Activated CD8-positive, alpha-beta T cell treated with anti-CD3 and anti-CD28 coated beads for 36 hours (primary cell): Measurements from ENCODE around the gene PLEKHF1. TPM values are rescaled to one million over a fixed set of nuclear protein-coding genes. Genes with fewer than 3 reads are reported as not detected.
A peak's percentile ranks its signal among the peaks of the same experiment; 100 is the strongest.
"Not testable (repeated sequence)": the region's sequence is repeated elsewhere in the genome, so short reads cannot be mapped to it uniquely, and the experiment has no call there.

Experiments
- ATAC-seq: fragments of 200-7000 bp; cut with Tn5 transposase; one replicate; pipeline ENCODE4 v1.10.0; 2021; ENCODE audit warnings: mild to moderate bottlenecking, moderate library complexity
- CTCF ChIA-PET: fragments of 350-600 bp; sonication (Branson Sonifier 250); formaldehyde crosslinking; loops from one replicate; lab custom pipeline; 2021; ENCODE audit warnings: antibody characterized with exemption; lab: Charles Lee
- POLR2A ChIA-PET: fragments of 350-600 bp; sonication (Branson Sonifier 250); formaldehyde crosslinking; loops from one replicate; lab custom pipeline; 2021; ENCODE audit warnings: antibody characterized with exemption; lab: Charles Lee
- DNase-seq: peaks from one replicate; pipeline ENCODE4 v3.0.0-alpha.2; 2020
- H3K27ac Mint-ChIP-seq: one replicate; pipeline ENCODE4 v1.8.0; 2021; ENCODE audit warnings: mild to moderate bottlenecking, mixed read lengths
- H3K27me3 Mint-ChIP-seq: one replicate; pipeline ENCODE4 v1.8.0; 2021; ENCODE audit warnings: mixed read lengths
- H3K36me3 Mint-ChIP-seq: one replicate; pipeline ENCODE4 v1.8.0; 2021; ENCODE audit warnings: low read depth, mixed read lengths
- H3K4me1 Mint-ChIP-seq: one replicate; pipeline ENCODE4 v1.8.0; 2021; ENCODE audit warnings: low read depth, mixed read lengths
- H3K4me3 Mint-ChIP-seq: one replicate; pipeline ENCODE4 v1.8.0; 2021; ENCODE audit warnings: mild to moderate bottlenecking, moderate library complexity, mixed read lengths
- H3K9me3 Mint-ChIP-seq: one replicate; pipeline ENCODE4 v1.8.0; 2021; ENCODE audit warnings: mixed read lengths
- intact Hi-C: fragments of 100-400 bp; cut with micrococcal nuclease; formaldehyde crosslinking; loops from one replicate; pipeline ENCODE4 v1.10.0; 2022
- total RNA-seq, 2 experiments: library from RNA; stranded (reverse); gene quantifications; one replicate each; pipeline ENCODE4 v1.2.3, GENCODE V29; 2021
- TF ChIP-seq, protein P1 (sequence below): fragments of 200-600 bp; IDR thresholded peaks from one replicate; pipeline ENCODE4 v1.8.0; 2022; ENCODE audit warnings: antibody characterized with exemption, mild to moderate bottlenecking

Gene PLEKHF1
- total RNA-seq, 2 experiments from 2014 or later: 30.4 to 31.7 TPM

DNA sequence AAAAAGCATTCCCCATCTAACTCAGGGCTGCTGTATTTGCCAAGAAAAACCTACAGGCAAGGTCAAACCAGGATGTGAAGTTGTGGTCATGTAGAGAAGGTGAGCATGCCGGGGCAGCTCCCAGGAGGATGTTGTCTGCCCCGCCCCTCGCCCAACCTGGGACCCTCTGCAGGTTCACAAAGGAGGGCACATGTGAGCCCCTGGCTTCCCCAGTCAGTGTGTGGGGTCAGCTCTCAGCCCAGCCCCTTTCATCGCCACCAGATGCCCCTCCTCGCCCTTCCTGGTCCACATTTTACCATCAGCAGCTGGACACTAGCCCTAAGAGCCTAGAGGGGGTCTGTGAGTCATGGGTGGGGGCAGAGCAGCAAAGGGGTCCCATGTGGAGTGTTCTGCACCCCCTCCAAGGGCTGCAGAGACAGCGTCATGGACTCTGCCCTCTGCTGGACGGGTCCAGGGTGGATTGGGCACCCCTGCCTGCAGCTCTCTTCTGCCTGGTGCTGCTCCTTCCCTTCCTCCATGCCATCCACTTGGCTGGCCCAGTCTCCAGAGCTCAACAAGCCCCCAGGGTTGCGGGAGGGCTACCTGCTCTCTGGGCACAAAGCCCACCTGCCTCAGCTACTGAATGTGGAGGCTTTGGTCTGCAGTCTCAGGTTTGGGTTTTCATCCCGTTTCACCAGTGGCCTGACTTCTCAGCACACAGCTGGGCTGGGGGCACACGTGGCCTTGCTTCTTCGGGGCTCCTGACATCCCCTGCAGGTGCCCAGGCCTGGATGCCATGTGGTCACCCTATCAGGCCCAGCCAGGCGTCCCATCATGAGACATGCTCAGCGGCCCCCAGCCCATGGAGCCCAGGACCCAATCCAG, 3.7 kb downstream of the PLEKHF1 start:
- no peaks in the 10 kb centered on the region for H3K27me3 Mint-ChIP-seq
- CTCF ChIA-PET: interaction anchor here (0.6 to 5.0 kb wide), 11 partner anchors 9 to 63 kb away, joined by 3 to 66 read pairs (median 6); partner anchors contain the start of genes C19orf12 and POP4
- intact Hi-C loops: loop anchor here (5.0 kb wide), 1 partner anchor 47 kb away; no protein-coding TSS in a partner anchor
- DNase-seq: peak; percentile 29
- H3K4me1 Mint-ChIP-seq: peaks cover 73% of the 10 kb centered on the region
- TF ChIP-seq, protein P1, sequence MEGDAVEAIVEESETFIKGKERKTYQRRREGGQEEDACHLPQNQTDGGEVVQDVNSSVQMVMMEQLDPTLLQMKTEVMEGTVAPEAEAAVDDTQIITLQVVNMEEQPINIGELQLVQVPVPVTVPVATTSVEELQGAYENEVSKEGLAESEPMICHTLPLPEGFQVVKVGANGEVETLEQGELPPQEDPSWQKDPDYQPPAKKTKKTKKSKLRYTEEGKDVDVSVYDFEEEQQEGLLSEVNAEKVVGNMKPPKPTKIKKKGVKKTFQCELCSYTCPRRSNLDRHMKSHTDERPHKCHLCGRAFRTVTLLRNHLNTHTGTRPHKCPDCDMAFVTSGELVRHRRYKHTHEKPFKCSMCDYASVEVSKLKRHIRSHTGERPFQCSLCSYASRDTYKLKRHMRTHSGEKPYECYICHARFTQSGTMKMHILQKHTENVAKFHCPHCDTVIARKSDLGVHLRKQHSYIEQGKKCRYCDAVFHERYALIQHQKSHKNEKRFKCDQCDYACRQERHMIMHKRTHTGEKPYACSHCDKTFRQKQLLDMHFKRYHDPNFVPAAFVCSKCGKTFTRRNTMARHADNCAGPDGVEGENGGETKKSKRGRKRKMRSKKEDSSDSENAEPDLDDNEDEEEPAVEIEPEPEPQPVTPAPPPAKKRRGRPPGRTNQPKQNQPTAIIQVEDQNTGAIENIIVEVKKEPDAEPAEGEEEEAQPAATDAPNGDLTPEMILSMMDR: peak; percentile 28
- ATAC-seq: no peak
- H3K9me3 Mint-ChIP-seq: no peaks in the 10 kb centered on the region
- peaks cover 69% of the 10 kb centered on the region for H3K36me3 Mint-ChIP-seq
- peak overlapping the region; percentile 90 for H3K27ac Mint-ChIP-seq
- H3K4me3 Mint-ChIP-seq: peak overlapping the region; percentile 88
- POLR2A ChIA-PET: interaction anchor here (0.6 to 5.2 kb wide), 8 partner anchors 10 to 63 kb away, joined by 3 to 59 read pairs (median 6); partner anchors contain the start of genes C19orf12 and POP4

DNA sequence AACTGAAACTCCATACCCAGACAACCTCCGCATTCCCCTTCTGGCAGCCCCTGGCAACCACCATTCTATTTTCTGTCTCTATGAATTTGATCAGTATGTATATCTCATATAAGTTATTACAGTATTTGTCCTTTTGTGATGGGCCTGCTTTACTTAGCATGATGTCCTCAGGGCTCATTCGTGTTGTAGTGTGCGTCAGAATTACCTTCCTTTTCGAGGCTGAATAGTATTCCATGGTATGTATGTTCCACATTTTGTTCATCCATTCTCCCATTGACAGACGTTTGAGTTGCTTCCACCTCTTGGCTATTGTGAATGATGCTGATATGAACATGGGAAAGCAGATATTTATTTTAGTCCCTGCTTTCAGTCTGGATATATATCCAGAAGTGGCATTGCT, 5.0 kb downstream of the PLEKHF1 start:
- Mint-ChIP-seq H3K27me3 (no peaks in the 10 kb centered on the region), H3K9me3 (no peaks in the 10 kb centered on the region), H3K4me1 (peaks cover 75% of the 10 kb centered on the region), H3K36me3 (peaks cover 74% of the 10 kb centered on the region), H3K27ac (peak overlapping the region; percentile 90), H3K4me3 (peak overlapping the region; percentile 4)
- intact Hi-C loops: no loop called here
- ChIA-PET CTCF (interaction anchor here (3.2 to 5.5 kb wide), 3 partner anchors 9 to 59 kb away, joined by 22 to 49 read pairs (median 25); no protein-coding TSS in a partner anchor), POLR2A (no interaction called here)
- no peak for DNase-seq
- no peak for ATAC-seq
- TF ChIP-seq, protein P1: no peak

DNA sequence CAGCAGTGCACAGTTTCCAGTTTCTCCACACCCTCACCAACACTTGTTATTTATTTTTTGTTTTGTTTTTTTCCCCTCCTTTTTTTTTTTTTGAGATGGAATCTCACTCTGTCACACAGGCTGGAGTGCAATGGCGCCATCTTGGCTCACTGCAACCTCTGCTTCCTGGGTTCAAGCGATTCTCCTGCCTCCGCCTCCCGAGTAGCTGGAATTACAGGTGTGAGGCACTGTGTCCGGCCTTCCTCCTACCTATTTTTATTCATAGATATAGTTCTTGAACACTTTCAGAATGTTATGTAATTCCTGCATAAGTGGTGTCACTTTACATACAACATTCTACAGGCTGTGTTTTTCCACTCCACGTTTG, 5.7 kb downstream of the PLEKHF1 start:
- Mint-ChIP-seq H3K4me3 (peak overlapping the region; percentile 52), H3K4me1 (peaks cover 83% of the 10 kb centered on the region), H3K36me3 (peaks cover 77% of the 10 kb centered on the region), H3K27ac (peak overlapping the region; percentile 90)
- H3K27me3 Mint-ChIP-seq, H3K9me3 Mint-ChIP-seq, intact Hi-C loops, ATAC-seq, DNase-seq: not testable (repeated sequence)
- ChIA-PET POLR2A (interaction anchor here (1.3 to 3.6 kb wide), 7 partner anchors 8 to 65 kb away, joined by 3 to 30 read pairs (median 18); partner anchors contain the start of genes C19orf12 and POP4), CTCF (interaction anchor here (1.0 to 5.5 kb wide), 12 partner anchors 9 to 67 kb away, joined by 3 to 49 read pairs (median 20); partner anchors contain the start of genes C19orf12 and POP4)

DNA sequence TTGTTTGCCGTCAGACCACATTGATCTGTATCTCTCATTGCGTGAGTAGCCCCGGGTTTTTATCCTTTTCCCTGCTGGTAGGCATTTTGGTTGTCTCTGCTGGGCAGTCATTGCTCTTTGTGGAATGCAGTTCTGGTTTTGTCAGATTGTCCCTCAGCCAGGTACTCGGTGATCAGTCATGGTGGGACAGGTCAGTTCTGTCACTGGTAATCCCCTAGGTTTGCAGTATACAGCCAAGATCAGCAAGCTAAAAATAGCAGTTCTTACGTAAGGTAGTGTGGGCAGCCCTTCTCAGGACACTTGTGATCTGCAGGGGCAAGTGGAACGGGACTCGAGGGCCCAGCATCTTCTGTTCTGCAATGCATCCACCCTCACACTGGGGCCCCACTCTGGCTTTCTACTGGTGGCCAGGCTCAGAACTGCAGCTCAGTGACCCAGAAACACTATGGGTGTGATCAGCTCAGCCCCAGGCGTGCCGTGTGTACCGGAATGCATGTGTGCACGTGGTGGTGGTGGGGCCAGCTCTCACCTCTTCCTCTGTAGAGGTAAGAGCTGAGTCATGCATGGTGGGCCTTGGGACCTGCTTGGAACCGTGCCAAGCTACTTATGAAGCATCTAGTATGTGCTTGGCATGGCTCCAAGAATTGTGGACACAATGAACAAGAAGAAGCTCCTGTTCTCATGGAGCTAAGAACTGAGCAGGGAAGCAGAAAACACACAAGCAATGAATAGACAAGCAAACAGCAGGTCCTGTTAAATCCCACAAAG, 6.3 kb downstream of the PLEKHF1 start:
- TF ChIP-seq, protein P1: peak; percentile 77
- ATAC-seq (peak; percentile 66), DNase-seq (peak; percentile 96)
- peaks cover 76% of the 10 kb centered on the region for H3K36me3 Mint-ChIP-seq
- CTCF ChIA-PET: interaction anchor here (0.7 to 5.5 kb wide), 14 partner anchors 9 to 67 kb away, joined by 3 to 49 read pairs (median 14); partner anchors contain the start of genes C19orf12 and POP4
- H3K4me1 Mint-ChIP-seq: peaks cover 89% of the 10 kb centered on the region
- peak overlapping the region; percentile 52 for H3K4me3 Mint-ChIP-seq
- intact Hi-C loops: no loop called here
- POLR2A ChIA-PET: interaction anchor here (1.0 to 3.6 kb wide), 13 partner anchors 8 to 65 kb away, joined by 3 to 30 read pairs (median 8); partner anchors contain the start of genes C19orf12 and POP4
- no peaks in the 10 kb centered on the region for H3K27me3 Mint-ChIP-seq
- H3K9me3 Mint-ChIP-seq: no peaks in the 10 kb centered on the region
- H3K27ac Mint-ChIP-seq: peak overlapping the region; percentile 90
